Measurements from ENCODE around the gene DNAH10. TPM values are rescaled to one million over a fixed set of nuclear protein-coding genes. Genes with fewer than 3 reads are reported as not detected.

DNAH10 gene
- total and polyA plus RNA-seq, 5 experiments from 2014 or later = 0.25 to 0.65 (median 0.30) TPM; not detected in 2

- DNase-seq = no peak
- H3K27me3 Mint-ChIP-seq = no peaks in the 10 kb centered on the region
- peaks cover 0 to 73% (median 27%) of the 10 kb centered on the region in 3 donors for H3K36me3 Mint-ChIP-seq
- POLR2A ChIA-PET = no interaction called here
- peaks cover 8 to 40% (median 18%) of the 10 kb centered on the region in 4 donors for H3K4me1 Mint-ChIP-seq
- H3K9me3 Mint-ChIP-seq = no peaks in the 10 kb centered on the region
- no peak for ATAC-seq
- peak overlapping the region in 6 of 10 donors; percentile 2 to 87 (median 36) for H3K27ac Mint-ChIP-seq
- no peak overlapping the region for H3K4me3 Mint-ChIP-seq
Measured at GRCh38 chr12:123748661-123749060, 13.4 kb upstream of the DNAH10 start.

- peak overlapping the region in 1 of 10 donors; percentile 37 for H3K4me3 Mint-ChIP-seq
- H3K27ac Mint-ChIP-seq = peak overlapping the region in 1 of 10 donors; percentile 37
- H3K27me3 Mint-ChIP-seq = no peaks in the 10 kb centered on the region
- H3K36me3 Mint-ChIP-seq = peaks cover 0 to 72% (median 29%) of the 10 kb centered on the region in 3 donors
- DNase-seq (no peak), ATAC-seq (no peak)
- H3K9me3 Mint-ChIP-seq = no peaks in the 10 kb centered on the region
- POLR2A ChIA-PET = no interaction called here
- H3K4me1 Mint-ChIP-seq = peaks cover 8 to 33% (median 18%) of the 10 kb centered on the region in 4 donors
Measured at GRCh38 chr12:123749355-123749754, 12.7 kb upstream of the DNAH10 start.

- H3K27me3 Mint-ChIP-seq = no peaks in the 10 kb centered on the region
- H3K27ac Mint-ChIP-seq = peak overlapping the region in 1 of 10 donors; percentile 66
- peaks cover 0 to 72% (median 33%) of the 10 kb centered on the region in 3 donors for H3K36me3 Mint-ChIP-seq
- H3K9me3 Mint-ChIP-seq = no peaks in the 10 kb centered on the region
- peaks cover 8 to 33% (median 18%) of the 10 kb centered on the region in 4 donors for H3K4me1 Mint-ChIP-seq
- DNase-seq = no peak
- POLR2A ChIA-PET = no interaction called here
- peak overlapping the region in 1 of 10 donors; percentile 71 for H3K4me3 Mint-ChIP-seq
- ATAC-seq = no peak
Measured at GRCh38 chr12:123750159-123750656, 11.9 kb upstream of the DNAH10 start.

- no peaks in the 10 kb centered on the region for H3K27me3 Mint-ChIP-seq
- ATAC-seq = no peak
- POLR2A ChIA-PET = no interaction called here
- H3K36me3 Mint-ChIP-seq = peaks cover 0 to 64% (median 32%) of the 10 kb centered on the region in 3 donors
- H3K4me3 Mint-ChIP-seq = no peak overlapping the region
- no peak for DNase-seq
- no peak overlapping the region for H3K27ac Mint-ChIP-seq
- H3K4me1 Mint-ChIP-seq = peaks cover 6 to 31% (median 13%) of the 10 kb centered on the region in 4 donors
- no peaks in the 10 kb centered on the region for H3K9me3 Mint-ChIP-seq
Measured at GRCh38 chr12:123752046-123752445, 10.1 kb upstream of the DNAH10 start.

GRCh38 chr12:123754041-123754772, 7.9 kb upstream of the DNAH10 start:
- Mint-ChIP-seq H3K27me3 (no peaks in the 10 kb centered on the region), H3K4me1 (peaks cover 0 to 17% (median 0%) of the 10 kb centered on the region in 4 donors), H3K4me3 (no peak overlapping the region), H3K36me3 (peaks cover 0 to 62% (median 25%) of the 10 kb centered on the region in 3 donors), H3K27ac (no peak overlapping the region), H3K9me3 (no peaks in the 10 kb centered on the region)
- ATAC-seq (no peak), DNase-seq (no peak)
- POLR2A ChIA-PET = no interaction called here

GRCh38 chr12:123757561-123757960, 4.5 kb upstream of the DNAH10 start:
- Mint-ChIP-seq H3K36me3 (peaks cover 0 to 42% (median 13%) of the 10 kb centered on the region in 3 donors), H3K4me1 (peaks cover 0 to 8% (median 3%) of the 10 kb centered on the region in 4 donors), H3K27me3 (no peaks in the 10 kb centered on the region), H3K27ac (peak overlapping the region in 1 of 10 donors; percentile 59), H3K9me3 (no peaks in the 10 kb centered on the region), H3K4me3 (no peak overlapping the region)
- POLR2A ChIA-PET = interaction anchor here (0.6 kb wide), 1 partner anchor 111 kb away, joined by 6 read pairs; no protein-coding TSS in a partner anchor
- DNase-seq (no peak), ATAC-seq (no peak)

- H3K36me3 Mint-ChIP-seq = peaks cover 0 to 23% (median 3%) of the 10 kb centered on the region in 3 donors
- ATAC-seq (no peak), DNase-seq (no peak)
- peak overlapping the region in 4 of 10 donors; percentile 1 to 53 (median 26) for H3K4me3 Mint-ChIP-seq
- H3K4me1 Mint-ChIP-seq = peaks cover 0 to 8% (median 3%) of the 10 kb centered on the region in 4 donors
- peak overlapping the region in 1 of 10 donors; percentile 89 for H3K27ac Mint-ChIP-seq
- no peaks in the 10 kb centered on the region for H3K9me3 Mint-ChIP-seq
- POLR2A ChIA-PET = no interaction called here
- H3K27me3 Mint-ChIP-seq = peaks cover 0 to 2% (median 0%) of the 10 kb centered on the region in 5 donors
Measured at GRCh38 chr12:123760267-123760938, 1.7 kb upstream of the DNAH10 start.

GRCh38 chr12:123762715-123763052, 583 bp downstream of the DNAH10 start:
- Mint-ChIP-seq H3K9me3 (no peaks in the 10 kb centered on the region), H3K36me3 (peaks cover 0 to 15% (median 0%) of the 10 kb centered on the region in 3 donors), H3K4me1 (peaks cover 3 to 13% (median 8%) of the 10 kb centered on the region in 4 donors), H3K4me3 (peak overlapping the region; percentile 65 to 90 (median 86)), H3K27ac (peak overlapping the region in 1 of 10 donors; percentile 62), H3K27me3 (peaks cover 0 to 5% (median 1%) of the 10 kb centered on the region in 5 donors)
- POLR2A ChIA-PET = interaction anchor here (0.7 kb wide), 1 partner anchor 83 kb away, joined by 3 read pairs; no protein-coding TSS in a partner anchor
- ATAC-seq (peak in 1 of 2 donors; percentile 4), DNase-seq (no peak)

GRCh38 chr12:123763093-123763492, 992 bp downstream of the DNAH10 start:
- ATAC-seq (no peak), DNase-seq (no peak)
- Mint-ChIP-seq H3K4me3 (peak overlapping the region in 8 of 10 donors; percentile 65 to 90 (median 86)), H3K4me1 (peaks cover 3 to 16% (median 10%) of the 10 kb centered on the region in 4 donors), H3K27ac (peak overlapping the region in 1 of 10 donors; percentile 62), H3K9me3 (no peaks in the 10 kb centered on the region), H3K36me3 (peaks cover 0 to 11% (median 0%) of the 10 kb centered on the region in 3 donors), H3K27me3 (peaks cover 0 to 5% (median 1%) of the 10 kb centered on the region in 5 donors)
- POLR2A ChIA-PET = interaction anchor here (0.7 kb wide), 1 partner anchor 83 kb away, joined by 3 read pairs; no protein-coding TSS in a partner anchor

GRCh38 chr12:123764109-123764508, 2.0 kb downstream of the DNAH10 start:
- DNase-seq = no peak

GRCh38 chr12:123765504-123766035, 3.5 kb downstream of the DNAH10 start:
- Mint-ChIP-seq H3K4me3 (no peak overlapping the region), H3K4me1 (peaks cover 3 to 21% (median 12%) of the 10 kb centered on the region in 4 donors), H3K27me3 (peaks cover 0 to 8% (median 1%) of the 10 kb centered on the region in 5 donors), H3K27ac (no peak overlapping the region), H3K9me3 (no peaks in the 10 kb centered on the region), H3K36me3 (no peaks in the 10 kb centered on the region)
- ATAC-seq (no peak), DNase-seq (no peak)
- POLR2A ChIA-PET = no interaction called here

More at GRCh38 chr12:123764109-123764508, 2.0 kb downstream of the DNAH10 start:
- H3K27ac Mint-ChIP-seq = no peak overlapping the region
- H3K27me3 Mint-ChIP-seq = peaks cover 0 to 5% (median 1%) of the 10 kb centered on the region in 5 donors
- ATAC-seq = no peak
- peaks cover 3 to 21% (median 12%) of the 10 kb centered on the region in 4 donors for H3K4me1 Mint-ChIP-seq
- H3K9me3 Mint-ChIP-seq = no peaks in the 10 kb centered on the region
- POLR2A ChIA-PET = interaction anchor here (0.7 kb wide), 1 partner anchor 256 kb away, joined by 4 read pairs; no protein-coding TSS in a partner anchor
- H3K4me3 Mint-ChIP-seq = peak overlapping the region in 5 of 10 donors; percentile 9 to 28 (median 24)
- H3K36me3 Mint-ChIP-seq = peaks cover 0 to 3% (median 0%) of the 10 kb centered on the region in 3 donors

GRCh38 chr12:123767613-123768012, 5.5 kb downstream of the DNAH10 start:
- POLR2A ChIA-PET = no interaction called here
- DNase-seq (no peak), ATAC-seq (peak in 1 of 2 donors; percentile 44)
- H3K9me3 Mint-ChIP-seq = no peaks in the 10 kb centered on the region
- H3K27me3 Mint-ChIP-seq = peaks cover 0 to 8% (median 1%) of the 10 kb centered on the region in 5 donors
- H3K4me3 Mint-ChIP-seq = peak overlapping the region in 1 of 10 donors; percentile 65
- H3K27ac Mint-ChIP-seq = peak overlapping the region in 1 of 10 donors; percentile 31
- H3K4me1 Mint-ChIP-seq = peaks cover 3 to 14% (median 10%) of the 10 kb centered on the region in 4 donors
- no peaks in the 10 kb centered on the region for H3K36me3 Mint-ChIP-seq
